COR-L47 (cell line): ENCODE data around the gene MRPL16.
"Not testable (repeated sequence)": the region's sequence is repeated elsewhere in the genome, so short reads cannot be mapped to it uniquely, and the experiment has no call there.

Experiments used
- DNase-seq: peaks from one replicate; lab custom pipeline; 2025; lab: John Stamatoyannopoulos, UW

Gene MRPL16

DNA sequence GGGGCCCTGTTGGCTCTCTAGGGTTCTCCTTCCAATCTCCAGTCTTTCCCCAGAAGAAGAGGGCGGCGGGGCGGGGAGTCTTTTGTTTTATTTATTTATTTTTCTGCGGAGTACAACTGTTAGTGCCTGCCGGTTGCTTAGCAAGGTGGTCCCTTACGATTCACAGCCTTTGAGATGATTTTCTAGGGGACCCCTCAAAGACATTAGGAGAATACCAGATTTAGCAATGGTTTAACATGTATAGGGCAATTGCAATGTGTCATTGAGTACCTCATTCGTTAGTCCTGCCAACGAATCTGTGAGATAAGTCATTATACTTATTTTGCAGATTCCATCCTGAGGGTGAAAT is 307 bp upstream of the MRPL16 start:
- no peak for DNase-seq

DNA sequence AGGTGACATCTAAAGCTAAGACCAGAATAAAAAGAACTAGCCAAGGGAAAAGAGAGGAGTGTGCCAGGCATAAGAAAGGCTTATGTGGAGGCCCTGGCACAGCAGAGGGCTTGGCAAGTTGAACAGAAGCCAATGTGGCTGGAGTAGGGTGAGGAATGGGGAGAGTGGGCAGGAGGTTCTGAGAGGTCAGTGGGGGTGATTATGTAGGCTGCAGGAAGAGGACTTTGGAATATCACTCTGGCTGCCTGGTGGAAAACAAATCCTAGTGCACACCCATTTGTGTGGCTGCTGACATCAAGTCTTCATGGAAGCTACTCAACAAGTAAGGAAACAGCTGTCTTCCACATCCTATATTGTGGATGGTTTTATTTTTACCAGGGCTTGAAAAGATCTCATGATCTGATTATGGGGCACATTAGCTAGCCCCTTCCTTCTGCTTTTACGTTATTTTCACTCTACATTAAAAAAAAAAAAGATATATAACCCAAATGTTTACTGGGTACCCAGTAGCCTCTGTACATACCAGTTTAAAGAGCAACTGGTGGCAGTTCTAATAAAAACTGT is 3.4 kb downstream of the MRPL16 start:
- no peak for DNase-seq

DNA sequence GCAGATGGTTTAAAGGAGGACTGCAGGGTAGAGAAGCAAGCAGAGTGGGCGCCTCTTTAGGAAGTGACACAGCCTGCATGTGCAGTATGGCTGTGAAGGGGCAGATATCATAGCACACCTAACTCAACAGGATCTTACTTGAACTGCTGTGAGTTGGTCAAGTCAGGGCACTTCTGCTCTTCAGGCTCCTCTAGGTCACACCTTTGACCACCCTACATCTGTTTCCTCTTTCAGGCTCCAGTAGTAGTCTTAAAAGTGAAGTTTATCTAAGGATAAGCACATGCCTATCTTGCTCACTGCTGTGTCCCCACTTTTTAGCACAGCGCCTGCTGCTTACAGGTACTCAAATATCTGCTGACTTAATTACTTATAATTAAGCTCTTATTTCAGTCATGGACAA is 6.5 kb downstream of the MRPL16 start:
- DNase-seq = no peak

DNA sequence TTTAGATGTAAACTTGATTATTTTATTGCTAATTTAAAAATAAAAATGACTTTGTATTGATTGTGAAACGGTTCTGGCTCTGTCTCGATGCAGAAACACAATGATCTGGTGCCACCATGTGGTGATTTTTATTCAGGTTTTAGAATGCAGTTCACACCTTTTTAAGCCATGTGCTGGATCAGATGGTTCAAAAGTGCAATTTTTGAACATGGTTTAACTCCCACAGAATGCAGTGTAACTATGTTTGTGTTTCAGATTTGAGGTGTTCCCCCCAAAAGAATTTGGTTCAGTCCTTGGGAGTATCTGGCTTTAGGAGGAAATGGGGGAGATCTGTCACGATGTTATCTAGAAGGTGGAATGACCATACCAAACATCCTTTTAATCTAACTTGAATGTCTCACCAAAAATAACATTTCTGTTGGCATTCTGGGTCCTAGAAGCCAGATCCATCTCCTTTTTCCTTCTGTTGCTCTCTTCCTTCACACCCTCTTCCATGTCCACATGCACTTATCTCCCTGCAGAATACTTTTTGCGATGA is 7.9 kb downstream of the MRPL16 start:
- DNase-seq = peak; percentile 34

DNA sequence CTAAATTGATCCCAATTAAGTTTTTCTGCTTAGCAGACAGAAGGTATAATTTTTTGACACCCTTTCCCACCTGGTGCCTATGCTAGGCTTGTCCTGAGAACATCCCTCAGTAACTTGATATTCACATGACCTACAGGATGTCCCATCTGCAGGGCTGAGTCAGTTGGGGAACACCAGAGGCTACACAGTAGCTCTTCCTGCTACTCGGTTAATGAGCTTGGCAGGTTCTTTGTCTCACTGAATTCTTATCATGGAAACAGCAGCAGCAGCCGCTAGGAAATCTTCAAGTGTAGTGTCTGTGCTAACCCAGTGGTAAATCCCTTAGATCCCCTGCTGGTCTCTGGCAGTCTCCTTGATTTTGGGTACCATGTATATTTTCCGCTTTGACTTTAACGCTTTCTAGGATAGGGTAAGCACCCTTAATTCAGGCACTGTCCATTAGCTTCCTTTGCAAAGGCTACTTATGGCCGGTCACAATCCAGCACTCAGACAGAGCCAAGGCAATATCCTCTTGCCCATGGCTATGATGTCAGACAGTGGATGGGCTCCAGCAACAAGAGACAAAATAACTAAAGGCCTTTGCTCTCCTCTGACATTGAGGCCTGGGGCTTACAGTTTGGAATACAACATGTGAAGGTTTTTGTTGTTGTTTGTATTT is 8.5 kb downstream of the MRPL16 start:
- DNase-seq = no peak

DNA sequence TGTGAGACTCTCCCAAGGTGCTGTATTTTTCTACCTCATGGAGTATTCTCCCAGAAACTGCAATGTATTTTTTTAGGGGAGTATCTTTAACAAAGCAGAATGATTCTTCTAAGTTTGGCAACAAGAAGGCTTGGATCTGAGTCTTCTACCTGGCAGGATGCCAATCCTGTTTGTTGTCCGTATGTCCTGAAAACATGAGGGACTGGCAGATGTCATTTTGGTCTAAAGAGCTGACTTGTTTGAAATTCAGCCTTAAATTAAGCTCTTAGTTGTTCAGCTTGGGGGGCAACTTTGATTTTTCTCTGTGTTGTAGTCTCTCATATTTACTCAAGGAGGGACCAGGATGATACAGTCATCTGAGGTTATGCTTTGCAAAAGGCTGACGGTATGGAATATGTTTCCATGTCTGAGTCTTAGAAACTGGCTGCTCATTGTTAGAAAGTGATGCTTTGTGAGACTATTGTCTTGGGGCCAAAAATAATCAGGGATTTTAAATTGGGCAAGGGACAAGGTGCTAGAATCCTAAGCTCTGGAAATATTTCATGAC is 9.3 kb downstream of the MRPL16 start:
- DNase-seq = no peak

DNA sequence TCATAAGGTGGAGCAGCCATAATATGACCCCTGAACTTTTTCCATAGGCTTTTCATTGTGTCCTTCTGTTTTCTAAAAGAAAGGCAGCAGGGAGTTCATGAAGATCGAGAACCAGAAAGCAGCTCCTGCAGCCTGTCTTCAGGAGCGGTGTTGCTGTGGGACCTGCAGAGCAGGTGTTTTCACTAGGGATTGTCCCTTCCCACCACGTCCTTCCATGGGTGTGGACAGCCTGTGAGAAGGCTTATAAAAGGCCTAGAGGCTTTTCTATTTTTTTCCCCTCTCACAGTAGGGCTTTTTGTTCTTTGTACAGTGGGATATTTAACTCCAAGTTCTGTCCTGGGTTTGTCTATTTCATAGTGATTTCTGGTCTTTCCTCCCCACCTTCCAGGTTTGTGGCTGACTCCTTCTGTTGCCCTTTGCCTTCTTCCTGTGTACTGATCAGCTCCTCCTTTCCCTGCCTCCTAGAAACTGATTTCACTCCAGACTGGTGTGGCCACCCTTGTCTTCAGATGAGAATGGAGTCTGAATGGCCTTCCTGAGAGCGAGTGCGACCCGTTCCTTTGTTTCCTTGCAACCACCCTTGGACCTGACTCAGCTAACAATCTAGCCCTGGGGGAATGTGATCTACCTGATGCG is 10.1 kb downstream of the MRPL16 start:
- no peak for DNase-seq

DNA sequence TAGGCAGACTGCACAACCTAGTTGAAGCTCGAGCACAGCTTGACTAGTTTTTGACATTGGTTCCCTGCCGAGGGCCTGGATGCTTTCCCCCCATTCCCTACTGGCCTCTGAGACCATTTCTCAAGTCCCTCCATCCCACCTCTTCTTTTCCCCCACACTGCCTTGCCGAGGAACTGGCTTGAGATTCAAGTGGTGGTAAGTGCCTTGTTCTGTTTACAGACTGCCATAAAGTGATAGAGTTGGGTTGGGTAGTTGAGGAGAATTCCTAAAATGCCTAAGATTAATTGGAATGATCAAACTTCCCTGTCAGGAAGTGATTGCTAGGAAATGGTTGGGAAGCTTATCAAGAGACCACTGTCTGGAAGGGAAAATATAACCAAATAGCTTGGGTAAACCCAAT is 16.2 kb downstream of the MRPL16 start:
- DNase-seq = no peak

DNA sequence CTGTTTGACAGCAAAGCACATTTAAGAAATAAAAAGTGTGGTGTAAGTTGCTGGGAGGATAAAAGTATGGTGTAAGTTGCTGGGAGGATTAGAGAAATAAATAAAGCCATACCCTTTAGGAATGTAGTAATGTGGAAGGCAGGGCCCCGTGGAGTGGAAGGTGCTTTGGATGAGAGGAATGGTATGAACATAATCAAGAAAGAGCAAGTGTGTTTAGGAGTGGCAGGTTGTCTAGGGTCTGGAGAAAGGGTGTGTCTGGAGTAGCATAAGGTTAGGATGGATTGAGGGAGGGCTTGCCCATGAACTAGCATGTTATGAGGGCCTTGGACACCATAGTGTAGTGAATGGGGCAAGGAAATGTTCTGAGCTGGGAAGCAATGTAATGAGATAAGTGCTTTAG is 18.1 kb downstream of the MRPL16 start:
- no peak for DNase-seq

DNA sequence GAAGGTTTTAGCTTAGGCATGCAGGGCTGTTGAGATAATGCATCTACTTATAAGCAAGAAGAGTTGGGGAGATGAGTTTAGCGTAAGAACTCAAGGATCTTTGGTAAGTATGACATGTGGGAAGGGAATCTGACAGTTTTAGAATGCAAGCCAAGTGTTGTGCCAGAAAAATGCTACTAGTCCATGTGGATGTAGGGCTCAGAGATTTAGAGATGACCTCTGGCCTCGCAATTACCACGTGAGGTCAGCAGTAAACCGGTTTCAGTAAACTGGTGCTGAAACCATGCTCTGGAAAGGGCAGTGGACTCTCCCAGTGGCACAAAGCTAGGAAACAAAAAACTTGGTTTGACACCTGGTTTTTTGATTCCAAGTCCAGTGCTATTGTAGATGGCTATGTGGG is 18.9 kb downstream of the MRPL16 start:
- no peak for DNase-seq

DNA sequence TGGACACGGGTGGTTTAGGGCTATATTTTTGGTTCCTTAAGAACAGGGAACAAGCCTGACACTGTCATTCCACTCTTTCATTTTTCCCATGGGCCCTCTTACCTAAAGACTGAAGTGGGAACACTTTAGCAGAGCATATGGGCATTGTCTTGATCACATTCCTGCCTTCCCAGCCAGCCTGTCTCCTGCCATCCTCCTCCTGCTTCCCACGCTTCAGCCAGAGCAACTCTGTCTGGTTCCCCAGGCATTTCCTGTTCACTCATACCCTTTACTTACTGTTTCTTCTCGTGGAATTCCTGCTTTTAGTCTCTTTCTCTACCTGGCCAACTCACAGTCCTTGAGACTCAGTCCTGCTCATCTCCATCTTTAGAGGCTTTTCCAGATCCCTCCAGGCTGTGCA is 22.8 kb downstream of the MRPL16 start:
- no peak for DNase-seq

DNA sequence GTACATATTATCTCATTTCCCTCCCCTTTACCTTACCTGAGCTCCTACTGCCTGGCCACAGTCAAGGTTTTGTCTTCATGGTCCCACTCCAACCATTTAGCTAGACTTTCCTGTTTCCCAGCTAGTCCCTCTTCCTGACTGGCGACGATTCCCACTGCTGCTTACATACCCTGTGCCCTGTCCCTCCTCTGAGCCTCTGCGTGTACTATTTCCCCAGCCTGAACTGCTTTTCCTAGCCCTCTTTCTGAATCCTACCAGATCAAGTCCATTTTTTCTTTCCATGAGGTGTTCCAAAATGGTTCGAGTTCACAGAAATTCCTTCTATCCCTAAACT is 23.4 kb downstream of the MRPL16 start:
- DNase-seq = no peak

DNA sequence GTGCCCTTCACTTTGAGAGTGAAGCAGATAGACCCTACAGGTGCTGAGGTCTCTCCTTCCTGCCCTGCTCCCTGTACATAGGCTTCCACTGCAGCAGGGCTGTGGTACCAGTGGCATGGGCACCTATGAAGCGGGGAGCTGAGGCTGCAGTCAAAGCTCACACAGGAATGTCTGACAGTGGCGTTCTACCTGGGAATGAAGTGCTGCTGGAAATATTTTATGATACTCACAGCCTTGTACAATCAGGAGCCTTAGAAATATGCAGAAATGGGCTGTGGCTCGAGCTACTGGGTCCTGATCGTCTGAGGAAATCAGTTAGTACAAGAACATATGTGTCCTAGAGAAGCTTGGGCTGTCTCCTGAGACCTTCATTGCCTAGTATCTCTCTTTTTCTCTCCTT is 24.8 kb downstream of the MRPL16 start:
- DNase-seq = no peak

DNA sequence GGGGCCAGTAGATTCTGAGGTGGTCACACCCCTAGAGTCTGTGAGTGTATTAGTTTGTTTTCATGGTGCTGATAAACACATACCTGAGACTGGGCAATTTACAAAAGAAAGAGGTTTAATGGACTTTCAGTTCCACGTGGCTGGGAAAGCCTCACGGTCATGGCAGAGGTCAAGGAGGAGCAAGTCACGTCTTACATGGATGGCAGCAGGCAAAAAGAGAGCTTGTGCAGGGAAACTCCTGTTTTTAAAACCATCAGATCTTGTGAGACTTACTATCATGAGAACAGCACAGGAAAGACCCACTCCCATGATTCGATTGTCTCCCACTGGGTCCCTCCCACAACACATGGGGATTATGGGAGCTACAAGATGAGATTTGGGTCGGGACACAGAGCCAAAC is 26.1 kb downstream of the MRPL16 start:
- DNase-seq = not testable (repeated sequence)

DNA sequence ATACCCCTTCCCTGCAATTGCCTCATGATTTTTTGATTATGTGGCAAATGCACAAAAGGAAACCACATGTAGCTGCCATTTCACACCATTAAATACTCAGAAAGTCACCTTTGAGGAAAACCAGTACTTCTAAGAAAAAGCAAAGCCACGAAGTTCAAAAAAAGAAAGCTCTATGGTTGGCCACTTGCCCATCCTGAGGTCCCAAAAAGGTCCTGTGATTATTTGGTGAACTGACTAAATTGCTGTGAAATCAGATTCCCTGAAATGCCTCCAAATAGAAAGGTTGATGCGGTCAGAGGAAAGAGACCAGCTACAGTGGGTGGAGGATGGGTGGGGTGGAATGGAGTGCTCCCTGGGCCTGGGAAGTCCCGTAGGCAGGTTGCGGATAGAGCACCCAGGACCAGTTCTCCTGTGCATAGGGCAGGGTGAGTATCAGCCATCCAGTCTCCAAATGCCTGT is 26.9 kb downstream of the MRPL16 start:
- DNase-seq = no peak

DNA sequence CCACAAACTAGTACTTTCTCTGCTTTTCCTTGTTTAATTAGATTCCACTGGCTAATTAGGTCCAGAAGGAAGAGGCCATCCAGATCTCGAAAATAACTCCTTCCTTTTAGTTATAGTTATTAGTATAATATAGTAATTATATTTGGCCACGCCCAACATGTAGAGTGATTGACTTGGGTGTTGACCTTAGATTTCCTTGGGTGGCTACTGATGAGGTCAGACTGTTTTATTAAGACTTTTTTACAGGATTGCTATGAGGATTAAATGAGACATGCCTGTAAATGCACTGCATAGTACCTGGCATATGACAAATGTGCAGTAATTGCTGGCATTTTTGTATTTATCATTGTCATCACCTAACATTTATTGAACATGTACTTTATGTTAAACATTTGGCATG is 28.5 kb downstream of the MRPL16 start:
- no peak for DNase-seq

DNA sequence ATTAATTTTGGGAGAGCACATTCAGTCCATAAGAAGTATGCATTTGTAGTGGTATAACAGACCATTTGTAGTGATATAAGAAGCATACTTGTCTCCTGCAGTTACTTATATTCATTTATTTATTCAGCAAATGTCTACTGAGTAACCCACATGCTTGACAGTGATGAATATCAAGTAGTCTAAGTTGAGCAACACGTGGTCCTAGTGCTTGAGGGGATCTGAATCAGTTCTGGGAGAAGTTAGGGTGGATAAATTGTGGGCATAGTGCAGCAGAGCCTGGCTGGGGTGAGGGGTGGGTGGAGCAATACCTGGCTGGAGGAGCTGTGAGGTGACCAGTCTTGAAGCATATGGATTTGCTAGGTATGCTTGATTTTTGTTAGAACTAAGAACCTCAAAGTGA is 31.1 kb downstream of the MRPL16 start:
- no peak for DNase-seq

DNA sequence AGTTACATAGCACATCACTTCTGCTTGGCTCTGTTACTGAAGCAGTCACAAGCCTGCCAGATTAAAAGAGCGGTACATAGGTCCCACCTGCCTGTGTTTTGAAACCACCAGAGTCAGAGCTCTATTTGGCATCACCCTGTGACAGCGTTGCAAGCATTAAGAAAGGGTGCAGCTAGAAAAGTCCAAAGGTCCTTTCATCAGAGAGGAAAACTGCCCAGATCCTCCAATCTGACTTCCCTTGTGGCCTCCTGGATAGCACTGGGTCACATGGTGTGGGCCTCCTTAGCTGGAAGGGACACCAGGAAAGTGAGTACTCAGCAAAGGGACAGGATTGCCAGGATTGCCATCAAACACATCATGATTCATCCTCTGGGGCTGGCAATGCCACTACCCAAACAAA is 32.5 kb downstream of the MRPL16 start:
- DNase-seq = no peak

DNA sequence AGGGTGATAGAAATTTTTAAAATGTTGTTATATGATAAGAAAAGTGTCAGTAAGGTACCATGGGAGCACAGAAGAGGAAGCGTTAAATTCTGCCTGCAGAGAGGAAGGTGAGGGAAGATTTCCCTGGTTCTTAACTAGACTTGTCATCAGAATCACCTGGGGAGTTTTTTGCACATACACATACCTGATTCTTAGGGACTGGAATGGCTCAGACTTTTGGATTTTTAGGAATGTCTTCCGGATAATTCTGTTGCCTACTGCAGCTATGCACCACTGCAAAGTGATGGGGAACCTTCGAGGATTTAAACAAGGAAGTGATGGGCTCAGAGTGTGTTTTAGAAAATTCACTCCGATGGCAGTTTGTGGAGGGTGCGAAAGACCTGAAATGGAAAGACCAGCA is 33.5 kb downstream of the MRPL16 start:
- no peak for DNase-seq

DNA sequence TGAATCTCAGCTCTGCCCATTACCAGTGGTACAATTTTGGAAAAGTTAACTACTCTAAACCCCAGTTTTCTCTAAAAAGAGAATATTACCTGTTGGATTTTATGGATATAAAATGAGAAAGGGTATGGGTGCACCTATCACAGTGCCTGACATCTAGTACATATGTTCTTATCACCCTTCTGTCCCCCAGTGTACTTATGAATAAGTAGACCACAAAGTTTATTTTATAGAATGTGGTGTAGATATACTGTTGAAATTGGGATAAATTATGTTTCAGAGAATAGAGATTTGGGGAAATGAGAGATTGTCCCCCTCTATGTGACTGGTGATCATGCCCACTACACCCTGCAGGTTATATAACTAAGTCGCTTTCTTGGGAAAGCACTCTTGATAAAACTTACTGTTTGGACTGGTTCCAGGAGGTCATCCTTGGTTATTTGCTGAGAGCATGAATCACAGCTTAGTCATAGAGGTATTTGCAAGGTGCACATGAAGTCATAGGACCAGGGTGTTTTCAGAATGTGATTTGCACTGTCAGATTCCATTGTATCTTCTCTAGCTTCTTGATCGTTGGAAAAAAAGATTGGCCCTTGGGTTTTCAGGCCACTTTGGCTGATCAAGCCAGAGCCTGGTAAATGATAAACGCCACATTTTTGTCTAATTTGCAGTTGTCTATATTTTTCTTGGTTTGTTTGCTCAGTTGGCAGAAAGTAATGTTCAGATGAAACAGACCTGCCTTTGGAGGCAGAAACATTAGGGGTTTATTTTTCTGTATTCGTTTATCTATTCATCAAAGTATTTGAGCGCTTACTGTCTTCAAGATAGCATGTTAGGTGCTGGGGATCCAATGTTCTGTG is 34.1 kb downstream of the MRPL16 start:
- DNase-seq = no peak

DNA sequence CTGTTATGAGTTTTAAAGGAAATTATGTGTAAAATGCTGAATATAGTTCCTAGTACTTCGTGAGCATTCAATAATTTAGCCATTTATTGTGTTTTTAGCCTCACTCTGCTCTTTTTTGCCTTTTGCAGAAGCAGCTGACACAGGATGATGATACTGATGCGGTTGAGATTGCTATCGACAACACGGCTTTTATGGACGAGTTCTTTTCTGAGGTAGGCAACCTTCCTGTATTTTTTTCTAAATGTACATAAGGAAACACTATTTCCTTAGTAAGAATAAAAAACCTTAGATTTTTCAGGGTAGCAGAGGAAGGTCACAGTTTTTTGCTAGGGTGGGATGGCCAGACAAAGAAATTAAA is 37.5 kb downstream of the MRPL16 start:
- no peak for DNase-seq

DNA sequence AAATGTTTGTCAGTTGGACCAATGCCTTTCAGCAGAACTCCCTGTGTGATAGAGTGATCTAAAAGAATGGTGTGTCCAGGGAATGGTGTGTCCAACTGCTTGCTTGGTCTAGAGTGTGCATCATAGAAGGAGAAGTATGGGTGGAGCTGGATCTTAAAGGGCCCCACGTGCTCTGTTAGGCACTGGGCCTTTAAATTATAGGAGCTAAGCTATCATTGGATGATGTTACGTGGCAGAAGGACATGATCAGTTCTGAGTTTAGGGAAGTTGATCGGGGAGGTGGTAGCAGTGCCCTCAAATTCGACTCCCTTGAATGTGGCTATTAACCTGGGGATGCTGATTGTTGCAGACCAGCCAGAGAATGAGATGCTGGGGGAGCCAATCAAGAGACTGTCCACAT is 39.0 kb downstream of the MRPL16 start:
- DNase-seq = no peak

DNA sequence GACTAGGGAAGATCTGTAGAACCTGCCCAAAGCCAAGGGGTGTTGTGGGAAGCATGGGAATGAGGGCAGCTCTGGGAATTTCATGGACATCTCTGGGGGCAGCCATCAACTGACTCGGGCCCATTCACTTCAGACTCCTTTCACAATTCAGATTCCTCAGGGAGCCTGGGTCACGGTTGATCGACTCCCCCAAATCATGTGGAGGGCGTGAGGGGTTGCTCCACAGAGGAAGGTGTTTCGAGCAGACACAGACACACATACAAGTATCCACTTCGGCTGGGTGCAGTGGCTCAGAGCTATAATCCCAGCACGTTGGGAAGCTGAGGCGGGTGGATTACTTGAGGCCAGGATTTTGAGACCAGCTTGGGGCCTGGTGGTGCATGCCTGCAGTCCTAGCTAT is 39.7 kb downstream of the MRPL16 start:
- DNase-seq = no peak
